Measurements from ENCODE around the gene GNAI1.

GRCh38 chr7:80187727-80188126, 53.1 kb downstream of the GNAI1 start:
- TF ChIP-seq CTCF (IDR thresholded peaks at IDR 0.05): no peak
- TF ChIP-seq EZH2 (IDR thresholded peaks at IDR 0.05; ENCODE audit: borderline replicate concordance, insufficient read depth, low read depth, low read length, poor library complexity, severe bottlenecking): no peak

All from B cell (primary cell).